Activated gamma-delta T cell (primary cell): ENCODE measurements around the gene GEMIN5.
"Not testable (repeated sequence)": the region's sequence is repeated elsewhere in the genome, so short reads cannot be mapped to it uniquely, and the experiment has no call there.

Experiments
- DNase-seq: peaks from one replicate; lab custom pipeline; 2025; lab: John Stamatoyannopoulos, UW
- total RNA-seq, 2 donors: gene quantifications; one replicate each; lab custom pipeline; 2026; lab: John Stamatoyannopoulos, UW

The GEMIN5 gene
- 41.3 to 49.9 reads per million in 2 donors for total RNA-seq

GRCh38 chr5:154937718-154938466, at the start of gene GEMIN5:
TSS of gene GEMIN5 (minus strand) at chr5:154938211. CDS start at chr5:154938133, 78 bp downstream.
- peak; percentile 71 for DNase-seq

GRCh38 chr5:154986151-154986550, 48.1 kb upstream of the GEMIN5 start:
- DNase-seq: no peak

- DNase-seq: no peak
Measured at GRCh38 chr5:154984946-154985516, 47.0 kb upstream of the GEMIN5 start.

- not testable (repeated sequence) for DNase-seq
Measured at GRCh38 chr5:154978294-154978693, 40.3 kb upstream of the GEMIN5 start.

GRCh38 chr5:154977409-154977808, 39.4 kb upstream of the GEMIN5 start:
- no peak for DNase-seq

GRCh38 chr5:154976082-154976481, 38.1 kb upstream of the GEMIN5 start:
- not testable (repeated sequence) for DNase-seq

- DNase-seq: no peak
Measured at GRCh38 chr5:154972476-154973080, 34.6 kb upstream of the GEMIN5 start.

GRCh38 chr5:154971501-154971900, 33.5 kb upstream of the GEMIN5 start:
- no peak for DNase-seq

GRCh38 chr5:154970759-154971158, 32.7 kb upstream of the GEMIN5 start:
- no peak for DNase-seq

GRCh38 chr5:154968953-154969352, 30.9 kb upstream of the GEMIN5 start:
- no peak for DNase-seq

GRCh38 chr5:154967421-154968024, 29.5 kb upstream of the GEMIN5 start:
- no peak for DNase-seq

GRCh38 chr5:154966874-154967273, 28.9 kb upstream of the GEMIN5 start:
- DNase-seq: no peak

- no peak for DNase-seq
Measured at GRCh38 chr5:154966081-154966841, 28.2 kb upstream of the GEMIN5 start.

- no peak for DNase-seq
Measured at GRCh38 chr5:154962494-154962893, 24.5 kb upstream of the GEMIN5 start.

GRCh38 chr5:154956712-154957111, 18.7 kb upstream of the GEMIN5 start:
- DNase-seq: no peak

- DNase-seq: no peak
Measured at GRCh38 chr5:154949781-154950180, 11.8 kb upstream of the GEMIN5 start.

GRCh38 chr5:154948313-154948712, 10.3 kb upstream of the GEMIN5 start:
- DNase-seq: no peak

- no peak for DNase-seq
Measured at GRCh38 chr5:154947778-154948177, 9.8 kb upstream of the GEMIN5 start.

- no peak for DNase-seq
Measured at GRCh38 chr5:154945695-154946301, 7.8 kb upstream of the GEMIN5 start.

- no peak for DNase-seq
Measured at GRCh38 chr5:154944716-154945115, 6.7 kb upstream of the GEMIN5 start.

- DNase-seq: no peak
Measured at GRCh38 chr5:154943527-154943926, 5.5 kb upstream of the GEMIN5 start.
